DOHH2 (cell line): ENCODE results near the gene SLC39A11.

Experiments
- H3F3A ChIP-seq: fragments of 200-600 bp; sonication (generic), shearing (Covaris generic); 2 replicates; pipeline ENCODE4 v1.6.0; 2016; ENCODE audit warnings: antibody characterized with exemption, mild to moderate bottlenecking; ENCODE audit not compliant: control insufficient read depth, insufficient read depth
- H3K27ac ChIP-seq: fragments of 200-600 bp; sonication (generic); 2 replicates; pipeline ENCODE4 v1.5.1; 2014; ENCODE audit warnings: low read depth, mild to moderate bottlenecking, low read length, moderate library complexity
- H3K27me3 ChIP-seq: fragments of 200-600 bp; sonication (generic); 2 replicates; pipeline ENCODE4 v1.6.1; 2014; ENCODE audit warnings: mild to moderate bottlenecking, low read length, mixed read lengths; ENCODE audit not compliant: control insufficient read depth
- H3K36me3 ChIP-seq: fragments of 200-600 bp; sonication (generic); 2 replicates; pipeline ENCODE4 v1.6.1; 2014; ENCODE audit warnings: mild to moderate bottlenecking, low read length, moderate library complexity, mixed read lengths; ENCODE audit not compliant: control insufficient read depth
- H3K4me1 ChIP-seq: fragments of 200-600 bp; sonication (generic); 2 replicates; pipeline ENCODE4 v1.6.1; 2014; ENCODE audit warnings: mild to moderate bottlenecking, low read length, mixed read lengths; ENCODE audit not compliant: control insufficient read depth
- H3K4me2 ChIP-seq: fragments of 200-600 bp; sonication (generic); 2 replicates; pipeline ENCODE4 v1.6.0; 2014; ENCODE audit warnings: mild to moderate bottlenecking, low read length, moderate library complexity
- H3K4me3 ChIP-seq: fragments of 200-600 bp; sonication (generic); 2 replicates; pipeline ENCODE4 v1.5.1; 2014; ENCODE audit warnings: mild to moderate bottlenecking, low read length, mixed read lengths
- H3K79me2 ChIP-seq: fragments of 200-600 bp; sonication (generic); 2 replicates; pipeline ENCODE4 v1.6.1; 2014; ENCODE audit warnings: mild to moderate bottlenecking, low read length, mixed read lengths; ENCODE audit not compliant: control insufficient read depth
- H3K9me2 ChIP-seq: fragments of 200-600 bp; sonication (generic); replicated peaks from 2 replicates; pipeline ENCODE4 v1.6.1; 2014; ENCODE audit warnings: mild to moderate bottlenecking, low read length, mixed read lengths; ENCODE audit not compliant: control insufficient read depth
- H3K9me3 ChIP-seq: fragments of 200-600 bp; sonication (generic); 2 replicates; pipeline ENCODE4 v1.6.1; 2014; ENCODE audit warnings: antibody characterized with exemption, low read length, mixed read lengths; ENCODE audit not compliant: control insufficient read depth, insufficient read depth
- H4K20me1 ChIP-seq: fragments of 200-600 bp; sonication (generic); 2 replicates; pipeline ENCODE4 v1.6.0; 2014; ENCODE audit warnings: low read depth, mild to moderate bottlenecking, antibody characterized with exemption, low read length, moderate library complexity; ENCODE audit not compliant: control insufficient read depth, insufficient read depth
- CTCF ChIP-seq: fragments of 200-600 bp; sonication (generic); IDR thresholded peaks from one replicate; pipeline ENCODE4 v1.5.1; 2014; ENCODE audit warnings: antibody characterized with exemption, mild to moderate bottlenecking, low read depth, low read length; ENCODE audit not compliant: poor library complexity, severe bottlenecking
- EZH2phosphoT487 ChIP-seq: fragments of 200-600 bp; sonication (generic); IDR thresholded peaks from 2 replicates; pipeline ENCODE4 v1.6.1; 2017; ENCODE audit warnings: borderline replicate concordance, mild to moderate bottlenecking, antibody characterized with exemption, low read length, moderate library complexity, mixed read lengths

The SLC39A11 gene

GRCh38 chr17:73011016-73011486 lies 81.4 kb downstream of the SLC39A11 start:
- Histone ChIP-seq H3K36me3 (no peaks in the 10 kb centered on the region), H3K4me2 (no peak overlapping the region), H3K4me1 (no peaks in the 10 kb centered on the region), H3K27me3 (no peaks in the 10 kb centered on the region), H3K79me2 (no peaks in the 10 kb centered on the region), H4K20me1 (no peaks in the 10 kb centered on the region), H3K9me3 (no peaks in the 10 kb centered on the region), H3K27ac (no peak overlapping the region), H3F3A (no peaks in the 10 kb centered on the region), H3K4me3 (no peak overlapping the region), H3K9me2 (no peaks in the 10 kb centered on the region)
- TF ChIP-seq CTCF (no peak), EZH2phosphoT487 (no peak)

- no peaks in the 10 kb centered on the region for H3F3A ChIP-seq
- no peaks in the 10 kb centered on the region for H3K9me2 ChIP-seq
- no peaks in the 10 kb centered on the region for H3K9me3 ChIP-seq
- H3K4me2 ChIP-seq = no peak overlapping the region
- H3K4me1 ChIP-seq = no peaks in the 10 kb centered on the region
- H3K27ac ChIP-seq = no peak overlapping the region
- no peaks in the 10 kb centered on the region for H3K79me2 ChIP-seq
- H3K4me3 ChIP-seq = no peak overlapping the region
- no peaks in the 10 kb centered on the region for H4K20me1 ChIP-seq
- H3K36me3 ChIP-seq = no peaks in the 10 kb centered on the region
- no peaks in the 10 kb centered on the region for H3K27me3 ChIP-seq
- TF ChIP-seq CTCF = no peak
- no peak for TF ChIP-seq EZH2phosphoT487
Measured at GRCh38 chr17:73010414-73010813, 82.1 kb downstream of the SLC39A11 start.

- H3K79me2 ChIP-seq = no peaks in the 10 kb centered on the region
- TF ChIP-seq CTCF = no peak
- TF ChIP-seq EZH2phosphoT487 = no peak
Measured at GRCh38 chr17:73007407-73007806, 85.1 kb downstream of the SLC39A11 start.

GRCh38 chr17:73005360-73005759 lies 87.1 kb downstream of the SLC39A11 start:
- H3K36me3 ChIP-seq = no peaks in the 10 kb centered on the region
- H3K4me3 ChIP-seq = no peak overlapping the region
- no peaks in the 10 kb centered on the region for H3K4me1 ChIP-seq
- no peaks in the 10 kb centered on the region for H3K9me3 ChIP-seq
- no peak overlapping the region for H3K4me2 ChIP-seq
- no peak overlapping the region for H3K27ac ChIP-seq
- no peaks in the 10 kb centered on the region for H4K20me1 ChIP-seq
- TF ChIP-seq CTCF (no peak), EZH2phosphoT487 (no peak)
- H3K27me3 ChIP-seq = no peaks in the 10 kb centered on the region
- no peaks in the 10 kb centered on the region for H3K79me2 ChIP-seq
- H3K9me2 ChIP-seq = no peaks in the 10 kb centered on the region
- no peaks in the 10 kb centered on the region for H3F3A ChIP-seq

More at GRCh38 chr17:73007407-73007806, 85.1 kb downstream of the SLC39A11 start:
- H4K20me1 ChIP-seq = no peaks in the 10 kb centered on the region
- H3K9me3 ChIP-seq = no peaks in the 10 kb centered on the region
- no peak overlapping the region for H3K27ac ChIP-seq
- H3K4me1 ChIP-seq = no peaks in the 10 kb centered on the region
- H3K4me2 ChIP-seq = no peak overlapping the region
- no peaks in the 10 kb centered on the region for H3K36me3 ChIP-seq
- H3K4me3 ChIP-seq = no peak overlapping the region
- no peaks in the 10 kb centered on the region for H3K9me2 ChIP-seq
- H3K27me3 ChIP-seq = no peaks in the 10 kb centered on the region
- no peaks in the 10 kb centered on the region for H3F3A ChIP-seq
